ENCODE results near the gene FAM184A. TPM values are rescaled to one million over a fixed set of nuclear protein-coding genes. Genes with fewer than 3 reads are reported as not detected.

The FAM184A gene
- total RNA-seq, 3 donors from 2014 or later = 7.0 to 12.8 (median 7.5) TPM

DNA sequence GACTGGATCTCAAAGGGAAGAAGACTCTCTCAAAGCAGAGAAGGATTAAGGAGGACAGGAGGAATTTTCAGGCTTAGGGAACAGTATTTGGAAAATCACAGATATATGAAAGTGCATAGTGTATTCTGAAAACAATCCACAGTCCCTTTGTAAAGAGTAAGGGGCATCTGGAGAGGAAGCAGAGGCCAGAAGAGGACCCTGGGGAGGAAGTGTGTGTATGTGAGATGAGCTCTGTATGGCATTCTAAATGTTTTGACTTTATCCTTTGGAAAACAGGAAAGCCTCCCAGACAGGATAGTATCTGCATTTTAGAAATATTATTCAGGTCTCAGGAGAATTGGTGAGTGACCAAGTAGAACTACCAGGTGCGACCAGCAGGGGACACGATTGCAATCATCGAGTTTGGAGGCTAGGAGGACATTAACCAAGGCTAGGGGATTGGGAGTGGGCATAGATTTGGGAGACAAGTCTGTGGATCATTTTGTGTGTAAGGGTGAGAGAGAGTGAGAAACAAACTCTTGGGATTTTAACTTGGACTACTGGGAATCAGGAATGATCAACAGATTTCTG is 38.3 kb upstream of the FAM184A start:
- H3K27me3 ChIP-seq = no peaks in the 10 kb centered on the region
- no peak for DNase-seq (ENCODE audit: low spot score in 2 of 2)
- TF ChIP-seq POLR2AphosphoS5 (IDR thresholded peaks at IDR 0.05) (no peak), POLR2A (IDR thresholded peaks at IDR 0.05) (no peak)
- TF ChIP-seq, protein P1, sequence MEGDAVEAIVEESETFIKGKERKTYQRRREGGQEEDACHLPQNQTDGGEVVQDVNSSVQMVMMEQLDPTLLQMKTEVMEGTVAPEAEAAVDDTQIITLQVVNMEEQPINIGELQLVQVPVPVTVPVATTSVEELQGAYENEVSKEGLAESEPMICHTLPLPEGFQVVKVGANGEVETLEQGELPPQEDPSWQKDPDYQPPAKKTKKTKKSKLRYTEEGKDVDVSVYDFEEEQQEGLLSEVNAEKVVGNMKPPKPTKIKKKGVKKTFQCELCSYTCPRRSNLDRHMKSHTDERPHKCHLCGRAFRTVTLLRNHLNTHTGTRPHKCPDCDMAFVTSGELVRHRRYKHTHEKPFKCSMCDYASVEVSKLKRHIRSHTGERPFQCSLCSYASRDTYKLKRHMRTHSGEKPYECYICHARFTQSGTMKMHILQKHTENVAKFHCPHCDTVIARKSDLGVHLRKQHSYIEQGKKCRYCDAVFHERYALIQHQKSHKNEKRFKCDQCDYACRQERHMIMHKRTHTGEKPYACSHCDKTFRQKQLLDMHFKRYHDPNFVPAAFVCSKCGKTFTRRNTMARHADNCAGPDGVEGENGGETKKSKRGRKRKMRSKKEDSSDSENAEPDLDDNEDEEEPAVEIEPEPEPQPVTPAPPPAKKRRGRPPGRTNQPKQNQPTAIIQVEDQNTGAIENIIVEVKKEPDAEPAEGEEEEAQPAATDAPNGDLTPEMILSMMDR (IDR thresholded peaks at IDR 0.05) = no peak
- no peak overlapping the region for H3K27ac ChIP-seq
- H3K9me3 ChIP-seq = no peaks in the 10 kb centered on the region
- H3K4me3 ChIP-seq = no peak overlapping the region
- H3K36me3 ChIP-seq = no peaks in the 10 kb centered on the region
- intact Hi-C loops (cut with DNase I; ENCODE audit: low total_unique reads) = no loop called here
- no peaks in the 10 kb centered on the region for H3K4me1 ChIP-seq

DNA sequence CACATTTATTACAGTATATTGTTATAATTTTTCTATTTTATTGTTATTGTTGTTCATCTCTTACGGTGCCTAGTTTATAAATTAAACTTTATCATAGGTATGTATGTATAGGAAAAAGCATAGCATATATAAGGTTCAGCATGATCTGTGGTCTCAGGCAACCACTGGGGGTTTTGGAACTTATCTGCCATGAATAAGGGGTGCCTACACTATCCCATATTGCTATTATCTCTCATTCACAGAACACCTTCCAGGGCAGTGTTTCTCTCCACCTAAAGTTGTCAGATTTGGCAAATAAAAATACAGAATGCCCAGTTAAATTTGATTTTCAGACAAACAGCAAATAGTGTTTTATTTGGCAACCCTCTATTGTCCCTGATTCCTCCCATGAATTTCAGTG is 35.5 kb upstream of the FAM184A start:
- H3K4me1 ChIP-seq = no peaks in the 10 kb centered on the region
- no peaks in the 10 kb centered on the region for H3K36me3 ChIP-seq
- no peak overlapping the region for H3K27ac ChIP-seq
- intact Hi-C loops (cut with DNase I; ENCODE audit: low total_unique reads) = no loop called here
- H3K4me3 ChIP-seq = no peak overlapping the region
- TF ChIP-seq, protein P1 (IDR thresholded peaks at IDR 0.05) = no peak
- TF ChIP-seq POLR2AphosphoS5 (IDR thresholded peaks at IDR 0.05) = no peak
- no peak for TF ChIP-seq POLR2A (IDR thresholded peaks at IDR 0.05)
- no peaks in the 10 kb centered on the region for H3K9me3 ChIP-seq
- H3K27me3 ChIP-seq = no peaks in the 10 kb centered on the region
- DNase-seq (ENCODE audit: low spot score in 2 of 2) = no peak

DNA sequence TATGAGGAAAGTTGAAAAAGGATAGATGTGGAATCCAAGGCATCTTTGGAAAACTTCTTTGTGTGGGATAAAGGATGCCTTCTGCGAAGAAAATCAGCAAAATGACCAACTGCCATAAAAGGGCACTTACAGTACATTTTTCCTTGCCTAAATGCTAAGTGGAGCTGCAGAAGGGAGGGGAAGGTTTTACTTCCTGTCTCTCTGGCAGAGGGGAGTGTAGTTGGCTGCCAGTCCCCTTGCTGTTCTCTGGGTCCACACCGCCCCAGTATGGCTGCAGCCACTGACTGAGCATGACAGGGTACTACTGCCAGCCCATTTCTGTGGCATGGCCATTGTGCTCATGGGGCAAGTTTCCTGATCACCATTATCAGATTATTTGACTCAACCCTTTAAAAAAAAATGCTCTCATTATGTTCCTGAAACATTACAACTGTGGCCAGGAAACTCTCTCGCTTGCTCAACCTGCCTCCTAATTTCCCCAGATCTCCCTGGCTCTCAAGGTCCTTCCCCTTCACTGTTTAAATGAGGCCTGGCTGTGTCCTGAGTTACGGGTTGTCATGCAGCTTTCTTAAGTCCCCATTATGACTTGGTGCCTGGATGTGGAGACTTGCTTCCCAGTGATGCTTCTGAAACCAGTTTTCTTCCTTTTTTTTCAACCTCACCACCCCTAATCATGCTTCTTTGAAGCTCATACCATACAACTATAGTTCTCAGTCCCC is 34.5 kb upstream of the FAM184A start:
- DNase-seq (ENCODE audit: low spot score in 2 of 2) = no peak
- no peak overlapping the region for H3K4me3 ChIP-seq
- intact Hi-C loops (cut with DNase I; ENCODE audit: low total_unique reads) = no loop called here
- H3K9me3 ChIP-seq = no peaks in the 10 kb centered on the region
- H3K36me3 ChIP-seq = no peaks in the 10 kb centered on the region
- no peak overlapping the region for H3K27ac ChIP-seq
- no peaks in the 10 kb centered on the region for H3K4me1 ChIP-seq
- no peaks in the 10 kb centered on the region for H3K27me3 ChIP-seq
- no peak for TF ChIP-seq POLR2A (IDR thresholded peaks at IDR 0.05)
- TF ChIP-seq POLR2AphosphoS5 (IDR thresholded peaks at IDR 0.05) = no peak
- TF ChIP-seq, protein P1 (IDR thresholded peaks at IDR 0.05) = no peak

DNA sequence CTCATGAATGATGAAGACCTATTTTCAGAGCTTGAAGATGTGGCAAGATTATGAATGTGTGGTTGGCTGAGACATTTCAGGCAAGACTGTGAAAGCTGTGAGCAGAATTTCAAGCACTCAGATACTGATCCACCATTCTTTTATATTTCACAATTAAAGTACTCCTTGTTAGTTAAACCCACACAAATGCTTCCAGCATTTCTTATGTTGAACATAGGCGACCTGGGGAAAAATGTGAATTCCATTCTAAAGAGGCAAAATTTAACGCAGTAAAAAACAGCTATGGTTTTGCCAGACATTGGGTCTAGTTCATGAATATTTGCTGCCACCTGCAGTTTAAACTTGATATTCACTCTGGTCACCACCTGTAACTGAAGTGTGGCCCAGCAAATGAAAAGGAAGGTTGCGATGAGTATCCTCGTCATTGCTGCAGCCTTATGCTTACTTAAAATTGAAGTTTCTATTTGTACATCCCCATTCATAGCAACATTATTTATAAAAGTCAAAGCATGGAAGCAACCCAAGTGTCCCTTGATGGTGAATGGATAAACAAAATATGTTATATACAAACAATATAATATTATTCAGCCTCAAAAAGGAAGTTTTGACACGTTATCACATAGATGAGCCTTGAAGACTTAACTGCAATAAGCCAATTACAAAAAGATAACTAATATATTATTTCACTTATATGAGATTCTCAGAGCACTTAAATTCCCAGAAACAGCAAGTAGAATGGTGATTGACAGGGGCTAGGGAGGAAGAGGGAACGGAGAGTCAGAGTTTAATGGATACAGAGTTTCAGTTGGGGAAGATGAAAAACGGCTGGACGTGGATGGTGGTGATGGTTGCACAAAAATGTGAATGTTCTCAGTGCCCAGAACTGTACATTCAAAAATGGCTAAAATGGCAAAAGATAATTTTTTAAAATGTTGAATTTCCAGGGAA is 32.4 kb upstream of the FAM184A start:
- TF ChIP-seq, protein P1 (IDR thresholded peaks at IDR 0.05) = peak; percentile 63 to 75 (median 72)
- no peak for TF ChIP-seq POLR2A (IDR thresholded peaks at IDR 0.05)
- intact Hi-C loops (cut with DNase I; ENCODE audit: low total_unique reads) = no loop called here
- Histone ChIP-seq H3K27ac (no peak overlapping the region), H3K9me3 (no peaks in the 10 kb centered on the region), H3K4me1 (no peaks in the 10 kb centered on the region), H3K4me3 (peak overlapping the region in 1 of 3 donors; percentile 3), H3K36me3 (no peaks in the 10 kb centered on the region), H3K27me3 (no peaks in the 10 kb centered on the region)
- DNase-seq (ENCODE audit: low spot score in 2 of 2) = peak in 1 of 2 donors; percentile 23

All from breast epithelium (tissue), 4 donors.